Stimulated activated effector memory CD8-positive, alpha-beta T cell treated with anti-CD3 and anti-CD28 coated beads, Interleukin-12 subunit alpha, Interleukin-12 subunit beta, amount 100 ng/mL, for 72 hours (primary cell): ENCODE data around the gene LSMEM2.

ENCODE experiments used
- ATAC-seq: fragments of 150-1000 bp; cut with Tn5 transposase; 2 replicates; pipeline ENCODE4 v1.10.0; 2021
- DNase-seq, 2 donors: peaks; one replicate each; pipeline ENCODE4 v3.0.0; 2021 to 2022; ENCODE audit warnings: low spot score in 2 of 2
- H3K27ac Mint-ChIP-seq: one replicate; pipeline ENCODE4 v1.8.0; 2022; ENCODE audit warnings: mild to moderate bottlenecking, mixed read lengths
- H3K36me3 Mint-ChIP-seq: one replicate; pipeline ENCODE4 v1.8.0; 2022; ENCODE audit warnings: mild to moderate bottlenecking, mixed read lengths
- H3K4me1 Mint-ChIP-seq: one replicate; pipeline ENCODE4 v1.8.0; 2022; ENCODE audit warnings: mixed read lengths
- H3K4me3 Mint-ChIP-seq: one replicate; pipeline ENCODE4 v1.8.0; 2022; ENCODE audit warnings: mild to moderate bottlenecking, mixed read lengths
- H3K9me3 Mint-ChIP-seq: one replicate; pipeline ENCODE4 v1.8.0; 2022; ENCODE audit warnings: mixed read lengths

LSMEM2 gene

DNA sequence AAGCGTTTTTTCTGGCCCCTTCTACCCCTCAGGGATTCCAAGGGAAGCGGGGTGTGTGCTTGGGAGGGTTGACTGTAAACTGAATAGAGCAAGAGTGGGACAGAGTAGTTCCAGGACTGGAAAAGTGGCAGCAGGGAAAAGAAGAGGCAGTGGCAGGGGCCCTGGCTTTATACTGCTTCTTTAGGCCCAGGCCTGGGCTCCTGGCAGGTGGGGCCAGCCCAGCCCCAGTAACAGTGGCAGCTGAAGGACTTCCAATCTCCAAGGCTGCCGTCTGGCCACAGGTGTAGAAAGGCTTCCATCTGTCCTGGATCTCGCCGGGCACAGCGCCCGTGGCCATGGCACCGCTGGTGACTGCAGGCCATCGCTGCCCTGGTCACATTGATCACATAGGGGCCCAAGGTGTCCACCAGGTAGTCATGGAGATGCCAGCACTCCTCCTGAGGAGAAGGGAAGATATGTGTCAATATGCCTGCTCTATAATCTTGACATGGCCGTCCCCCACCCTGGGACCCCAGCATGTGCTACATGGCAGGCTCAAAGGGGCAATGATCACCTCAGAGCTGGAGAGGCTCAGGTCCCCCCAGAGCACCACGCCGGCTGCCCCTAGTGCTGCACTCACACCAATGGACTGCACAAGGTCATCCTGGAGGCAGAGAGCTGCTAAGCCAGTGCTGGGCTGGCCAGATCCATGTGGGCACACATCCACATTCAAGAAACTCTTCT, 14.4 kb downstream of the LSMEM2 start:
- ATAC-seq (no peak), DNase-seq (no peak)
- Mint-ChIP-seq H3K27ac (peak overlapping the region; percentile 98), H3K4me1 (peaks cover 38% of the 10 kb centered on the region), H3K36me3 (peaks cover 39% of the 10 kb centered on the region), H3K9me3 (no peaks in the 10 kb centered on the region), H3K4me3 (peak overlapping the region; percentile 88)

DNA sequence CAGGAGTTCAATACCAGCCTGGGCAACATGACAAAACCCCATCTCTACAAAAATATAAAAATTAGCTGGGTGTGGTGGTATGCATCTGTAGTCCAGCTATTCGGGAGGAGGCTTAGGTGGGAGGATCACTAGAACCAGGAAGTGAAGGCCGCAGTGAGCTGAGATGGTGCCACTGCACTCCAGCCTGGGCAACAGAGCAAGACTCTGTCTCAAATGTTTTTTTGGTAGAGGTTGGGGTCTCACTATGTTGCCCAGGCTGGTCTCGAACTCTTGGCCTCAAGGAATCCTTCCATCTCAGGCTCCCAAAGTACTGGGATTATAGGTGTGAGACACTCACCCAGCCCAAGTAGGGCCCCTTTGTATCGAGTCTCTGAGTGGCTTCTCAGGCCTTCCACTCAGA, 15.2 kb downstream of the LSMEM2 start:
- H3K4me3 Mint-ChIP-seq = no peak overlapping the region
- DNase-seq = no peak
- H3K9me3 Mint-ChIP-seq = no peaks in the 10 kb centered on the region
- H3K27ac Mint-ChIP-seq = no peak overlapping the region
- peaks cover 34% of the 10 kb centered on the region for H3K36me3 Mint-ChIP-seq
- H3K4me1 Mint-ChIP-seq = peaks cover 41% of the 10 kb centered on the region
- ATAC-seq = no peak

DNA sequence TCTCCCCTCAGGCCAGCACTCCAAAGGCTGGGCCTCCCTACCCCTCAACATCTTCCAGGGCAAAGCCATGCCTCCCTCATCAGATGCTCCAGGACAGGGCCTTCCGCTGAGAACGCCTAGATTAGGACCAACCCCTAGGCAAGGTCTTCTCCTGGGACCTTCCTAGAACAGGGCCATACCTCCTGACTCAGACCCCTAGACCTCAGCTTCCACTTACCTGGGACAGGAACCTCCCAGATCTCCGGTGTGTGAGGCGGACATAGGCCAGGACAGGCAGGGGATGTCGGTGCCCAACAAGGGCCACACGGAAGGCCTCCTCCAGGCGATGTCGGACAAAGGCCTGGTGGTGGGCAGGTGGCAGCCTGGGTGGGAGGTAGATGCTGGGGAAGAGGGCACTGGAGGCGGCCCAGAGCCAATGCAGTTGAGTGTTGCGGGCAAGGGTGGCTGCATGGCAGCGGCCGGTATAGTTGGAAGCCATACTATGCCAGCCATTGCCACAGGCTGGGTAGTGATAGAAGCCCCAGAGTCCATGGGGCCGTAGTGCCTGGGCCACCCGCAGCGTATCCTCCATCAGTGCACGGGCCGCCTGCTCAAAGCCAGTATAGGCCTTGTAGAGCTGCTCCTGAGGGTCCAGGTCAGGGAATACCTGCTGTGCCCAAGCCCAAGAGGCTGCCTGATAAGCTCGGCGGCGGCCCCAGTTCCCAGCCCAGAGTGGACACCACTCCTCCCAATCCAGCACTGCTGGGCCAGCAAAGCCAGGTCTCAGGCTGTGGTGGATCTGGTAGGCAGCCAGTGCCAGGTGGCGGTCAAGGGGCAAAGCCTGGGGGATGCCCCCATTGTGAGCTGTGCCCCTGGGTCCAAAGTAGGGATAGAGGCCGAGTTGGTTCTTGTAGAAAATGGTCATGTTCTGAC, 15.9 kb downstream of the LSMEM2 start:
- H3K27ac Mint-ChIP-seq = no peak overlapping the region
- peaks cover 42% of the 10 kb centered on the region for H3K4me1 Mint-ChIP-seq
- no peak for DNase-seq
- H3K9me3 Mint-ChIP-seq = no peaks in the 10 kb centered on the region
- H3K4me3 Mint-ChIP-seq = no peak overlapping the region
- H3K36me3 Mint-ChIP-seq = peaks cover 30% of the 10 kb centered on the region
- ATAC-seq = no peak

DNA sequence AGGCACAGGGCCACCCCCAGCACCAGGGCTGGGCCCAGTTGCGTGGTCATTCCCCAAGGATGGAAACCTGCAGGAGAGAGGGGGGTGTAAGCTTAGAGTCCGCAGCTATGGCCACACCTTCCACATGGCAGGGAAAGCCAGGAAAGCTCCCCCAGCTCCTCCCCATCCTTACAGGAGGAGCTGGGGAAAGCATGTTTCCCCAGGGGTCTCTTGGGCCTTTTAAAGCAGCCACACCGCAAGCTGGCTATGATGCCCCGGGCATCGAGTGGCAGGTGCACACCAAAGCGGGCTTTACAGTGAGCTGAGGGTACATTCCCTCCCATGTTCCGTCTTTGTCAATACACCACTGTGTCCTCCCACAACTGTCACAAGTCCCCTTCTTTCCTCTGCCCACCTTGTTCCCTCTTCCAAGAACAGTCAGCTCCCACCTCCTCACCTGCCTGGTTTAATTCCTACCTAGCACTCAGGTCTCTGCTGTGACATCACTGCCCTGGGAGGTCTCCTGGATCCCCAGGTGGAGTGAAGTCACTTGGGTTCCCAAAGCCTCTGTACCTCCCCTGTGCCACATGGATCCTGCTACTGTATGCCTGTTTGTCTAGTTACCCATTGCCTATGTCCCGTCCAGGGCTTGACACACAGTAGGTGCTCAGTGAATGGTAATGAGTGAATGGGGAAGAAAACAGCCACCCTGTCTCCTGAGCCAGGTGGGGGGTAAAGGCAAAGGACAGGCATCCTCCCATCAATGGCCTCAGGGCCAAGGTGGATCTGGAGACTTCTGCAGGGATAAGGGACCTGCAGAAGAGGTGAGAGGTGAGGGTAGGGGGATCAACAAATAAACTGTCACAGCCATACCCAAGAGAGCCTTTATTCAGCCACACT, 16.9 kb downstream of the LSMEM2 start:
- Mint-ChIP-seq H3K9me3 (no peaks in the 10 kb centered on the region), H3K4me1 (peaks cover 48% of the 10 kb centered on the region), H3K4me3 (no peak overlapping the region), H3K36me3 (peaks cover 21% of the 10 kb centered on the region), H3K27ac (peak overlapping the region; percentile 71)
- DNase-seq (no peak), ATAC-seq (no peak)

DNA sequence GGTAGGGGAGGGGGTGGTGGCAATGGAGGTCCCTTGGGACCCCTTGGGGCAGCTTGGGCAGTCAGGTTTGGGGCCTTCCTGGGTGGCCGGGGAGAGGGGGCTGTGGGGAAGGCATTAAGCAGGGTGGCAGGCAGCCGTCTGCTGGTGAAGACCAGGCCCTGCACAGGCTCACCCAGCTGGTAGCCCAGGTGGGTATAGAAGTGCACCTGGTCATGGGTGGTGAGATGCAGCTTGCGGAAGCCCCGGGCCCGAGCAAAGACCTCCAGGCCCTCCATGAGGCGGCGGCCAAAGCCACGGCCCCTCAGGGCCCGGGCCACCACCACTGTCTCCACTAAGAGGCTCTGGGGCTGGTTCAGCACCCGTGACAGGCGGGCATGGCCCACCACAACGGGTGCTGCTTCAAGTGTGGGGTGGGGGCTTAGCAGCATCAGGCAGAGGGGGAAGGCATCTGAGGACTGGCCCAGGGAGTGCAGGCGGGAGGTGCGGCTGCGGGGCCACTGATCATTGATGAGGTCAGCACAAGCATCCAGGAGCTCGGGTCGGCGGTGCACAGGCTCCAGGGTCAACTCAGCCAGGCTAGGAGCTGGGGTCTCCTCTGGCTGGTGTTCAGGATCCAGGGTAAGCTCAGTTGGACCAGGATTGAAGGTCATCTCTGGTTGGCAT, 18.0 kb downstream of the LSMEM2 start:
- DNase-seq (no peak), ATAC-seq (no peak)
- peaks cover 44% of the 10 kb centered on the region for H3K4me1 Mint-ChIP-seq
- peaks cover 15% of the 10 kb centered on the region for H3K36me3 Mint-ChIP-seq
- peak overlapping the region; percentile 98 for H3K4me3 Mint-ChIP-seq
- H3K9me3 Mint-ChIP-seq = no peaks in the 10 kb centered on the region
- H3K27ac Mint-ChIP-seq = peak overlapping the region; percentile 71

DNA sequence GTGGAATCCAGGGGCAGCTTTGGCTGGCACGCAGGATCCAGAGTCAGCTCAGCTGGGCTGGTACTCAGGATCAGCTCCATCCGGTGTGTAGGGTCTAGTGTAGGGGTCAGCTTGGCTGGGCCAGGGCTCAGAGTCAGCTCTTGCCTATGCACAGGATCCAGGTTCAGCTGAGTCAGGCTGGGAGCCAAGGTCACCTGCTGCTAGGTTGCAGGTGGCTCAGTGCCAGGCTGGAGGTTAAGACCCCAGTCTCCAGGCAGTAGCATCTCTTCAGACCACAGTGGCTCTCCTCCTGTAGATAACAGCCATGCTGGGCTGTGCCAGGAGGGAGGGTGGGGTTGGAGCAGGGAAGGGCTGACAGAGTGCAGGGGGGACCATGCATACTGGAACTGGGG, 18.5 kb downstream of the LSMEM2 start:
- H3K4me3 Mint-ChIP-seq = peak overlapping the region; percentile 98
- no peak for ATAC-seq
- no peaks in the 10 kb centered on the region for H3K9me3 Mint-ChIP-seq
- H3K36me3 Mint-ChIP-seq = peaks cover 11% of the 10 kb centered on the region
- peak overlapping the region; percentile 71 for H3K27ac Mint-ChIP-seq
- DNase-seq = no peak
- H3K4me1 Mint-ChIP-seq = peaks cover 42% of the 10 kb centered on the region

DNA sequence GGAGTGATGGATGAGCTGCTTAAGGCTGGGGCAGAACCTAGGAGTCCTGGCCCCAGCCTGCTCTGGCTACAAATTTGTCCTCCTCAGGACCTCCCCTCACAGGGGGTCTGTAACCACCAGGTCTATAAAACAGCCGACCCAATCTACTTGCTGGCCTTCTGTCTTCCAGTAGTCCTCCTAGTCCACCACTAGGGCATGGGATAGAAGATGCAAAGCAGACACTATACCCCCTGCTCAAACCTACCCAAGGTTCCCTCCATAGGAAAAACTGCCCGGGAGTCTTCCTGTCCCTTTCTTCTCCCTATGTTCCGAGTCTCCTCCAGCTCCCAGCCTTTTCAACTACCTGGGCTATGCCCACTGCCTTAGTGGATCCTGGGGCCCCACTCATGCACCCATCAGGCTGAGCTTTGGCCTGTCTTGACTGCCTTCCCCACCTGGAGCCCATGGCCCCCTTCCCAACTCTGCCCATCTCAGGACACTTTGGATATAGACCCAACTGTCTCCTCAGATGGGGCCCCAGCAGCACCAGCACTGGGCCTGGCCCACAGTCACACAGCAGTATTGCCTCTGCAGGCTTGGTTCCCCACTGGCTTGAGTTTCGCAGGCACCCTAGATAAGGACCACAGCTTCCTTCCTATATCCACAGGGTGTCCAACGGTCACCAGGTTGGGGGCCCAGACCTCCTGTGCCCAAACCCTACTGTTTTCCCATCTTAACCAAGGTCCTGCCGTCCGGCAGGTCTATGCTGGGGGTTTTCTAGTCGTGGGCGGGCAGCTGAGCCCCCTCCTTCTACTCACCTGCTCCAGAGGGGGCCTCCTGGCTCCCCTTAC, 19.2 kb downstream of the LSMEM2 start:
- no peaks in the 10 kb centered on the region for H3K9me3 Mint-ChIP-seq

DNA sequence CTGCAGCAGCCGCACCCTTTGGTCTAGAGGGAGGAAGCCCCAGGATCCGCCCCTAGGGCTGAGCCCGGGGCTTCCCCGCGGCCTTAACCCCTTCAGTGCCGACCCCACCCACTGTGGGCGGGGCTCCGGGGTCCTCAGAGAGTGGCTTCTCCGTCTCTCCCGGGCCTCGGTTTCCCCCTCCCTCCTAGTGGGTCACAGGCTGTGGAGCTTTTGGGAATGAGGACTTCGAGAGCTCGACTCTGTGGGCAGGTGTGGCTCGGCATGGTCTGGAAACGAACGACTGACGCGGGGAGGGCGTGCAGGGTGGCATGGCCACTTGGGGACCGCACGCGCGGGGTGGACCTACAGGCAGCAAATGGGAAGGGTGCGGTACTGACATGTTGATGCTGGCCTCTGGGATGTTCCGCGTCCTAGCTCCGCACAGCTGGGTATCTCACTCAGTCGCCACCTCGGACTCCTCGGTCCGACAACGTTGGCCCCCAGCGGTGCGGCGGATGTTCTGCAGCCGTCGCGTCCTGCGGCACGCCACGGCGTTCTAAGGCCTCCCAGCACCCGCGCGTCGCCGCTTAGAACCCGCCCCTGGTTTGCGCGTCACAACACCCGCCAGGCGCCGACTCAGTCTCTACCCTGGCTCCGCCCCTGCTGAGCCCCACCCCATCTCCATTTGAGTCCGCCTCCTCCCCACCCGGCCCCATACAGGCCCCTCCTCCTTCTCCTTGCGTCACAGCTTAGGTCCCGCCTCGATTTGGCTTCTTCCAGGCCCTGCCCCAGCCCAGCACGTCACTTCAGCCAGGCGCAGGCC, 20.1 kb downstream of the LSMEM2 start, which contains the start of the genes HYAL3 and NAA80:
HYAL3 (minus strand) TSS at position 570 of the 802 bp plus-strand sequence. CDS start 3,803 bp downstream, outside the sequence.
NAA80 (minus strand) TSS at position 570 of the 802 bp plus-strand sequence. CDS start 1,942 bp downstream, outside the sequence.
- H3K4me1 Mint-ChIP-seq = peaks cover 39% of the 10 kb centered on the region
- ATAC-seq = peak; percentile 90
- peak within 1 kb of the TSS; percentile 97 for H3K27ac Mint-ChIP-seq
- H3K4me3 Mint-ChIP-seq = peak within 1 kb of the TSS; percentile 98
- H3K9me3 Mint-ChIP-seq = no peaks in the 10 kb centered on the region
- peaks cover 7% of the 10 kb centered on the region for H3K36me3 Mint-ChIP-seq
- peak; percentile 95 to 99 for DNase-seq

More for the DNA sequence above, 19.2 kb downstream of the LSMEM2 start:
- Mint-ChIP-seq H3K4me1 (peaks cover 40% of the 10 kb centered on the region), H3K27ac (peak overlapping the region; percentile 97), H3K4me3 (peak overlapping the region; percentile 98), H3K36me3 (peaks cover 7% of the 10 kb centered on the region)
- no peak for DNase-seq
- no peak for ATAC-seq

DNA sequence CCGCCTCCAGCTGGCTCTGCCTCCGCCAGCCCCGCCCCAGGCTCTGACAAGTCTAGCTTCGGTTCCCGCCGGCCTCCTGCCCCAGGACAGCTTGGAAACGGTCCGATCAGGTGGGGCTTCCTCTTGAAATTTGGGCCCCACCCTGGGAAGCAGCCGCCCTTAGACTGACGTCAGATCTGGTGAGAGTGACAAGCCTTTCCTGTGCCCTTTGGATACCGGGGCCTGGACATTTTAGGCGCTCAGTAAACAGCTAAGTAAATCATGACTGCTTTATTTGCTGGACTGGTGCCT, 20.7 kb downstream of the LSMEM2 start:
- peaks cover 42% of the 10 kb centered on the region for H3K4me1 Mint-ChIP-seq
- ATAC-seq (no peak), DNase-seq (no peak)
- H3K27ac Mint-ChIP-seq = peak overlapping the region; percentile 97
- H3K4me3 Mint-ChIP-seq = peak overlapping the region; percentile 98
- peaks cover 7% of the 10 kb centered on the region for H3K36me3 Mint-ChIP-seq
- no peaks in the 10 kb centered on the region for H3K9me3 Mint-ChIP-seq

DNA sequence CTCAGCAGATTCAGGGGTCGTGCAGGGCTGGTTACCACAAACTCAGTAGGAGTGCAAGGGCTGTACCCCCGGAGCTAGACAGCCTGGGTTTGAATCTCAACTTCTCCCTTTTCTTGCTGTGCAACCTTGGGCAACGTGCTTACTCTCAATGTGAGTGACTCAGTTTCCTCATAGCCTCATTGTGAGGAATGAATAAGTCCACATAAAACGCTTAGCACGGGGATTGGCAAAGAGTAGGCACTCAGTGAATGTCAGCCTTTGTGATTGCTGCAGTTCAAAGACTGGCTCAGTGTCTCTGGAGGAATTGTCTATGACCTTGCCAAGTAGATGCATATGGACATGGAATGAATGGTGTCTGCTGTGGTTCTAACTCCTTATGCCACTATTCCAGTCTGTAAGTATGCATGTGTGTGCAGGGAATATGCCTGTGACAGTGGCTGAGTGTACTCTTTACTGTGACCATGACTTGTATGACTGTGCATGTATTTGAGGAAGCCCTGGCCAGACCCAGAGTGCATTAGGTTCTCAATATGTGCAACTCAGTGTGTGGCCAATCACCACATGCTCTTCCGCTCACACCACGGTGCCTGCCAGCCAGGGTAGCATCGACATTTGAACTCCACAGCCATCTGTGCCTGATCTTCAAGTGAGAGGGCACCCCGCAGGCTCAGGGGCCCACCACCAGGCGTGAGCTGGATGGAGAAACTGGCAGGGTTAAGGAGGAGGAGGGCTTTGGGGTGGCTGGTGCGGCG, 21.2 kb downstream of the LSMEM2 start:
- H3K36me3 Mint-ChIP-seq = peaks cover 7% of the 10 kb centered on the region
- DNase-seq (no peak), ATAC-seq (peak; percentile 9)
- H3K4me3 Mint-ChIP-seq = peak overlapping the region; percentile 98
- H3K9me3 Mint-ChIP-seq = no peaks in the 10 kb centered on the region
- peak overlapping the region; percentile 97 for H3K27ac Mint-ChIP-seq
- H3K4me1 Mint-ChIP-seq = peaks cover 45% of the 10 kb centered on the region

DNA sequence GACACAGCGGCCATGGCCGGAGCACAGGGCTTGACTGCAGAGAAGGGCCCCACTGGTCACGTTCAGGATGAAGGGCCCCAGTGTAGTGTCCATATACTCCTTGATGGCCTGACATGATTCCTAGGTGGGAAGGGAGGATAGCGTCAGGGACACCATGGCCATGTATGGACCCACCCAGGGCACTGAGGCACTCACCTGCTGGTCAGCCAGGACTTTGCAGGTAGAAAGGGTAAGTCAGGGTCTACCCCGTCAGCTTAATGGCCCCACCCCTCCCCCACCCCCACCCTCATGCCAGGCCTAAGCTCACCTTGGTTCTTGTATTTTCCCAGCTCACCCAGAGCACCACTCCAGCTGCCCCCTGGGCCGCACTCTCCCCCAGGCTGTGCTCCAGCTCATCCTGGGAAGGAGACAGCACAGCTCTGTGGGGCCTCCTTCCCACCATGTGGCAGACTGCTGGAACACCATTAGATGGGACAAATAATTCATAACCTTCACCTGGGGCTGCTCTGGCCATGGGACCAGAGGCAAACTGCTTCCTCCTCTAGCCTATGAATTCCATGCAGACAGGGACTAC, 21.9 kb downstream of the LSMEM2 start:
- Mint-ChIP-seq H3K4me1 (peaks cover 42% of the 10 kb centered on the region), H3K9me3 (no peaks in the 10 kb centered on the region), H3K4me3 (peak overlapping the region; percentile 98), H3K27ac (peak overlapping the region; percentile 97), H3K36me3 (peaks cover 7% of the 10 kb centered on the region)
- no peak for DNase-seq
- ATAC-seq = no peak

DNA sequence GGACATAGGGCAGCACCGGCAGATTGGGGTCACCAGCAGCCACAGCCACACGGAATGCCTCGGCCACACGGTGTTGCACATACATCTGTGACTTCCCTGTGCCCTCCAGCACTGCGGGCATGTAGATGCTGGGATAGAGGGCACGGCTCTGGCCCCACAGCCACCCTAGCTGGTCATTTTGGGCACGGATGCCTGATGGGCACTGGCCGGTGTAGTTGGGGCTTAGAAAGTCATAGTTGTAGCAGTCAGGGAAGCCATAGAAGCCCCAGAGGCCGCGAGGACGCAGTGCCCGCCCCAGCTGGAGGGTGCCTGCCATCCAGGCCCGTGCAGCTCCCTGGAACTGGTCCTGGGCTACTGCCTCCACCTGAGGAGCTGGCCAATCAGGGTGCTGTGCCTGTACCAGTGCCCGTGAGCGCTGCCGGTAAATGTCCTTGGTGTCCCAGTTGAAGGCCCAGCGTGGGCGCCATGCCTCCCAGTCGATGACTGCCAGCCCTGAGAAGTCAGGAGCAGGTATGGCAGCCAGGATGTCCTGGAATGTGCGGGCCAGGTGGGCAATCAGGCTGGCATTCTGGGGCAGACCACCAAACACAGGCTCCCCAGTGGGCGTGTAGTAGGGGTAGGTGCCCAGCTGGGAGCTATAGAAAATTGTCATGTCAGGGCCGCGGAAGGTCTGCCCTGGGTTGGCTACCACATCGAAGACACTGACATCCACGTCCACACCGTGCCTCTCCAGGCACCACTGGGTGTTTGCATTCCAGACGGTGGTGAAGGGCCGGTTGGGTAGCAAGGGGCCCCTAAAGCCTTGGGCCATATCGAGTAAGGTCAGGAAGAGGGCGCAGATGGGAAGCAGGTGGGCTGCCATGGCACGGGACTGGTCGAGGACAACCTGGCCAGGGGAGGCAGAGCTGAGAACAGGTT, 23.5 kb downstream of the LSMEM2 start:
- ATAC-seq = no peak
- Mint-ChIP-seq H3K36me3 (peaks cover 7% of the 10 kb centered on the region), H3K27ac (peak overlapping the region; percentile 34)

More for the DNA sequence above, 23.5 kb downstream of the LSMEM2 start:
- Mint-ChIP-seq H3K4me1 (peaks cover 39% of the 10 kb centered on the region), H3K4me3 (no peak overlapping the region), H3K9me3 (no peaks in the 10 kb centered on the region)
- DNase-seq = no peak
